ENCODE data around the gene BEX2.

BEX2 gene

GRCh38 chrX:103356130-103356798 is 45.5 kb upstream of the BEX2 start, which contains the start of gene TCEAL9:
TCEAL9 (plus strand) TSS chrX:103356506; CDS start chrX:103357685, 1,179 bp downstream.
- TF ChIP-seq L3MBTL2 (conservative IDR thresholded peaks at IDR 0.05) (peak; percentile 76), CTBP1 (IDR thresholded peaks at IDR 0.05; ENCODE audit: borderline replicate concordance) (no peak), NFRKB (IDR thresholded peaks at IDR 0.05) (no peak)
- TF ChIP-seq, protein P1, sequence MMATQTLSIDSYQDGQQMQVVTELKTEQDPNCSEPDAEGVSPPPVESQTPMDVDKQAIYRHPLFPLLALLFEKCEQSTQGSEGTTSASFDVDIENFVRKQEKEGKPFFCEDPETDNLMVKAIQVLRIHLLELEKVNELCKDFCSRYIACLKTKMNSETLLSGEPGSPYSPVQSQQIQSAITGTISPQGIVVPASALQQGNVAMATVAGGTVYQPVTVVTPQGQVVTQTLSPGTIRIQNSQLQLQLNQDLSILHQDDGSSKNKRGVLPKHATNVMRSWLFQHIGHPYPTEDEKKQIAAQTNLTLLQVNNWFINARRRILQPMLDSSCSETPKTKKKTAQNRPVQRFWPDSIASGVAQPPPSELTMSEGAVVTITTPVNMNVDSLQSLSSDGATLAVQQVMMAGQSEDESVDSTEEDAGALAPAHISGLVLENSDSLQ (IDR thresholded peaks at IDR 0.05) = peak; percentile 89
- peak; percentile 72 for DNase-seq (ENCODE audit: extremely low spot score)
- ChIA-PET POLR2A (interaction anchor here (0.7 to 3.5 kb wide), 23 partner anchors 9 to 274 kb away, joined by 3 to 55 read pairs (median 7); partner anchors contain the start of genes BEX2, BEX3, BEX4 and TCEAL7), CTCF (interaction anchor here (0.7 to 1.0 kb wide), 3 partner anchors 10 to 108 kb away, joined by 3 to 5 read pairs (median 4); no protein-coding TSS in a partner anchor)

DNA sequence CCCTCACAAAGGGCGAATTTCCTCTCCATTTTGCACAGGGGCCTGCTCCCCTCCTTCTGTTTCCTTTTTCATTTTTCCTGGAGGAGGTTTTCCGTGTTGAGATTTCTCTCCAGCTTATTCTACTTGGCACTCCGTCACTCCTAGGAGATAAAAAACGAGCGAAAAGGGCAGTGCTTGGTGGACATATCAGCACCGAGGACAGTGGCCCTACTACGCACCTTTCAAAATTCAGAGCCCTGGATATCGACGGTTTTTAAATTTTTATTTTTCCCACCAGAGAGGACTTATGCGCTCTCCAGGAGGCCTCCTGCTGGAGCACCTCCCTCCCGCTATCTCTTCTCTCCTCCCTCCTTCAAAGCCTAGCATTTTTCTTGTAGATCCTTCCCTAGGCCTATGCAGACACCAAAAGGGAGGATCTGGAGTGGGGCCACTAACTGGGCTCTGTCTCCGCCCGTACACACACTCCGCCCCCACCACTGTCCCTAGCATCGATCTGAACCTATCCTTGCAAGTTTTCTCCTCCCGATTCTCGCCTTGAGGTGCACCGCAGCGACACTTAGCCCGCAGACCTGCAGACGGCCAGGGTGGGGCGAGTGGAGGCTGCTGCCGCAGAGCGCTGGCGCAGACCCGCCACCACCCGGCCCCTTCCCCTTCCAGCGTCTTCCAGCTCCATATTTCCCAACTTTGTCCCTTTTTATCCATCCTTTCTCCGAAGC is 37.0 kb upstream of the BEX2 start:
- TF ChIP-seq ZNF384 (IDR thresholded peaks at IDR 0.05) (no peak), ELF4 (IDR thresholded peaks at IDR 0.05) (no peak), HDGF (IDR thresholded peaks at IDR 0.05; ENCODE audit: borderline replicate concordance) (no peak), L3MBTL2 (conservative IDR thresholded peaks at IDR 0.05) (no peak), TARDBP (IDR thresholded peaks at IDR 0.05) (no peak), FOXA1 (IDR thresholded peaks at IDR 0.05) (no peak), LEF1 (IDR thresholded peaks at IDR 0.05; ENCODE audit: borderline replicate concordance) (no peak)
- TF ChIP-seq, protein P1 (IDR thresholded peaks at IDR 0.05) = no peak
- DNase-seq (ENCODE audit: extremely low spot score) = no peak
- ChIA-PET CTCF (no interaction called here), POLR2A (interaction anchor here (2.3 kb wide), 1 partner anchor 9 kb away, joined by 15 read pairs; the partner anchor contains the start of gene TCEAL9)

- POLR2A ChIA-PET = no interaction called here
- TF ChIP-seq SP1 (IDR thresholded peaks at IDR 0.05) = no peak
- TF ChIP-seq, protein P1 (IDR thresholded peaks at IDR 0.05) = no peak
- TF ChIP-seq TARDBP (IDR thresholded peaks at IDR 0.05) = no peak
- no peak for TF ChIP-seq NFRKB (IDR thresholded peaks at IDR 0.05)
- no peak for TF ChIP-seq ARNT (IDR thresholded peaks at IDR 0.05)
- no peak for TF ChIP-seq HDGF (IDR thresholded peaks at IDR 0.05; ENCODE audit: borderline replicate concordance)
- TF ChIP-seq FOXM1 (IDR thresholded peaks at IDR 0.05; ENCODE audit: borderline replicate concordance) = no peak
- no peak for TF ChIP-seq ELF4 (IDR thresholded peaks at IDR 0.05)
- no peak for TF ChIP-seq SUZ12 (IDR thresholded peaks at IDR 0.05)
- TF ChIP-seq ZNF384 (IDR thresholded peaks at IDR 0.05) = no peak
- TF ChIP-seq FOXK2 (IDR thresholded peaks at IDR 0.05) = no peak
- no peak for TF ChIP-seq LEF1 (IDR thresholded peaks at IDR 0.05; ENCODE audit: borderline replicate concordance)
- no peak for TF ChIP-seq FOXA1 (IDR thresholded peaks at IDR 0.05)
- TF ChIP-seq CTBP1 (IDR thresholded peaks at IDR 0.05; ENCODE audit: borderline replicate concordance) = no peak
- no peak for TF ChIP-seq BHLHE40 (IDR thresholded peaks at IDR 0.05; ENCODE audit: borderline replicate concordance)
- no peak for TF ChIP-seq L3MBTL2 (conservative IDR thresholded peaks at IDR 0.05)
- CTCF ChIA-PET = no interaction called here
- DNase-seq (ENCODE audit: extremely low spot score) = no peak
These were observed 33.8 kb upstream of the BEX2 start for GRCh38 chrX:103344606-103345005.

- ChIA-PET CTCF (interaction anchor here (0.6 to 1.1 kb wide), 4 partner anchors 13 to 122 kb away, joined by 3 to 14 read pairs (median 4); partner anchors contain the start of genes BEX2 and TCEAL7), POLR2A (interaction anchor here (1.0 to 1.1 kb wide), 2 partner anchors 13 to 34 kb away, joined by 3 to 4 read pairs; partner anchors contain the start of genes BEX3 and TCEAL9)
- TF ChIP-seq NFRKB (IDR thresholded peaks at IDR 0.05) = no peak
- no peak for TF ChIP-seq FOXA1 (IDR thresholded peaks at IDR 0.05)
- no peak for TF ChIP-seq ARNT (IDR thresholded peaks at IDR 0.05)
- TF ChIP-seq LEF1 (IDR thresholded peaks at IDR 0.05; ENCODE audit: borderline replicate concordance) = no peak
- no peak for TF ChIP-seq ZNF384 (IDR thresholded peaks at IDR 0.05)
- TF ChIP-seq HDGF (IDR thresholded peaks at IDR 0.05; ENCODE audit: borderline replicate concordance) = no peak
- no peak for TF ChIP-seq ELF4 (IDR thresholded peaks at IDR 0.05)
- TF ChIP-seq BHLHE40 (IDR thresholded peaks at IDR 0.05; ENCODE audit: borderline replicate concordance) = no peak
- TF ChIP-seq, protein P1 (IDR thresholded peaks at IDR 0.05) = no peak
- DNase-seq (ENCODE audit: extremely low spot score) = peak; percentile 59
These were observed 32.3 kb upstream of the BEX2 start for GRCh38 chrX:103343105-103343504.

DNA sequence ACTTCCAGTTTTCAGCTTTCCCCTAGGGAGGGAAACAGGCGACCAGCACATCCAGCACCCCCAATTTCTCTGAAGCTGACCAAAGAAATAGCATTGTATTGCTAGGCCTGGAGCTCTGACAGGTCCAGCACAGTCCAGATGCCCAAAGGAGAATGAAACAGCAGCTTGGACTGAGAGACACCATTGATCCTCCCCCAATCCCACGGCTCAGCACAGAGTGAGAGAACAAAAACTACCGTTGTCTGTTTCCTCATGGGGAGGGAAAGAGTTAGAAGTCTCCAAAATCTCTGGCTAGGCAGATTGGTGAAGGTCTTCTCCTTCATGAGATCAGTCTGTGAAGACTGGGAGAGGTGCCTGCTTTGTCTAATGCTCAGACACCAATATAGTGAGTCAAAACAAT is 27.9 kb upstream of the BEX2 start:
- POLR2A ChIA-PET = interaction anchor here (0.8 to 1.9 kb wide), 2 partner anchors 18 to 39 kb away, joined by 3 to 8 read pairs; partner anchors contain the start of gene TCEAL9

More for the DNA sequence above, 27.9 kb upstream of the BEX2 start:
- TF ChIP-seq TARDBP (IDR thresholded peaks at IDR 0.05) (no peak), SP1 (IDR thresholded peaks at IDR 0.05) (no peak), FOXK2 (IDR thresholded peaks at IDR 0.05) (no peak), L3MBTL2 (conservative IDR thresholded peaks at IDR 0.05) (no peak), HDGF (IDR thresholded peaks at IDR 0.05; ENCODE audit: borderline replicate concordance) (no peak), ARNT (IDR thresholded peaks at IDR 0.05) (no peak)
- DNase-seq (ENCODE audit: extremely low spot score) = no peak
- CTCF ChIA-PET = interaction anchor here (0.5 to 0.8 kb wide), 2 partner anchors 125 to 151 kb away, joined by 4 to 5 read pairs; no protein-coding TSS in a partner anchor

All from HEK293T (cell line).